GM19395 (cell line): ENCODE data around the gene TNS1.

Source experiments
- ATAC-seq: cut with Tn5 transposase; IDR thresholded peaks from one replicate; pipeline ENCODE4 v1.9.1; 2021; ENCODE audit warnings: mild to moderate bottlenecking, moderate library complexity; ENCODE audit not compliant: unreplicated experiment

The TNS1 gene

DNA sequence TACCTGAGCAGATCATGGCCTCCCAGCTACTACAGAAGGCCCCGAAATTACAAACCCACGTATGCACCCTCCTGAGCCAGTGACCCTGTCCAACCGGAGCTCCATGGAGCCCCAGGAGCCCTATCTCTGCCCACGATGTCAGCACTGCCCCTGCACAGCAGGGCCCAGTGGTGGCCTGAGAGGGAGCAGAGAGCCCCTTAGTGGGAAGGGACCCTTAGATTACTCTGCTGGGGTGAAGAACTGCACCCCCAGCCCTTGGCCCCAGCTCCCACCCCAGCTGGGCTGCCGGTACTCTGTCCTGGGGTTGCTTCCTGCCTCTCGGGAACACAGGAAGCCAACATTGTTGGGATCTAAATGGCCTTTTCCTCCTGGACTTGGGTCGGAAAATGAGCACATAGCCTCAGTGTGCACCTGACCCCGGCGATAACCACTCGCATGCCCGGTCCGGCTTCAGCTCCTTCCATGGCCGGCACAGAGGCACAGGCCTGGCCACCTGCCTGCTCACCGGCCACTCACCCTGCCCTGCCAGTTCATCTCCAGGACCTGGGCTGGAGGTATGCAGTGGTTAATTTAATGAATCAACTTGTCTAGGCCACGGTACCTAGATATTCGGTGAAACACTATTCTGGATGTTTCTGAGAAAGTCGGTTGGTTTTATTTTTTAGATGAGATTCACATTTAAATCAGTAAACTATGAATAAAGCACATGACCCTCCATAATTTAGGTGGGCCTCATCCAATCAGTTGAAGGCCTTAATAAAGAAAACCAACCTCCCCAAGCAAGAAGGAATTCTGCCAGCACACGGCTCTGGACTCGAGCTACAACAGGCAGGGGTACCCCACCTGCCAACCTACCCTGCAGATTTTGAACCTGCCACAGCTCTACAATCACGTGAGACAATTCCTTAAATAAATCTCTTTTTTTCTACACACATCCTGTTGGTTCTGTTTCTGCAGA is 19.2 kb downstream of the TNS1 start:
- ATAC-seq: no peak

DNA sequence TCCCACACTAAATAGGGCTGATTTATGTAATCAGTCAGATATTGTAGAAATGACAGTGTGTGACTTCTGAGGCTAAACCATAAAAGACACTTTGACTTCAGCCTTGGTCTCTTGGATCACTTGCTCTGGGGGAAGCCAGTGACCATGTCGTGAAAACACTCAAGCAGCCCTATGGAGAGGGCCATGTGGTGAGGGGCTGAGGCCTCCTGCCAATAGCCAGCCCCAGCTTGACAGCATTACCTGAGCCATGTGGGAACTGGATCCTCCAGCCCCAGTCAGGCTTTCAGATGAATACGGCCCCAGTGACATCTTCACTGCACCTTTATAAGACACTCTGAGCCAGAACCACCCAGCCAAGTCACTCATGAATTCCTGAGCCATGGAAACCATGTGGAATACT is 20.8 kb downstream of the TNS1 start:
- ATAC-seq: no peak

DNA sequence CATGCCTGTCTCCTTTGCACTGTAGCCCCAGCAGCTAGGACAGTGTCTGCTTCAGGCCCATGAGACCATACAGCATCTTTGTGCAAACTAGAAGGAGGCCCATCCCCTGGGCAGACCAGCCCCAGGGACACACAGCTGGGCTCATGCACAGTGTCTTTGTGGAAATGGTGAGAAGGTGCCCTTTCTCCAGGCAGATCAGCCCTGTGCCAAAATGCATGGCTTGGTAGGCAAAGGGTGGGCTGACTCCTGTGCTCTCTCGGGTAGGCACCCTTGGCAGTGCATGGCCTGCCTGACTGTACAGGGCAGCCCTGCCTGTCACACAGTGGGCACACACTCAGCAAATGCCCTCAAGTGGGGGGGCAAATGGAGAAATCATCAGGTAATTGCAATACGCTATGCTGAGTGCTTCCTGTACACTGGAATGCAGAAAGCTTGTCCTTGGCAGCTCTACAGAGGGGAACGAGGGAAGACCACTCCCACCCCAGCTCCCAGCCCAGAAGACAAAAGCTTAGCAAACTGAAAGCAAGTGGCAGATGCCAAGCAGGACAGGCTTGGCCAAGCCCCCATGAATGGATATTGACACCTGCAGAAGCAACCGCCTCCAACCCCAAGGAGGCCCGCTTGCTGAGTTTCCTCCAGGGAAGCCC is 21.6 kb downstream of the TNS1 start:
- ATAC-seq: no peak

DNA sequence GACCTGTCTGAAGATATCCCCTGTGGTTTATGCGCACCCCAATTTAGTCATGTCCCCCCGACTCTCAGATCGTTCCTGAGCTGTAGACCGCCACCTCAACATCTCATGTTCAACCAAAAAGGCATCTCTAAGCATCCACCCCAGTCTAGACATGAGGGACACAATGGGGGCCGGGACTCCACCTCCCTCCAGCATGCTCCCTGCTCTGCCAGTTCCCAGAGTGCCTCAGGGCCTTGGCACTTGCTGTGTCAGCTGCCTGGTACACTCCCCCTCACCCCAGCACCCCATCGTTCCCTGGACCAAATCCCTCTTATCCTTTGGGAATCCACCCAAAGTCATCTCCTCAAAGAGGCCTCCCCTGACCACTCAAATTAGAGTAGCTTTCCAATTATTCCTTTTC is 22.2 kb downstream of the TNS1 start:
- ATAC-seq: no peak

DNA sequence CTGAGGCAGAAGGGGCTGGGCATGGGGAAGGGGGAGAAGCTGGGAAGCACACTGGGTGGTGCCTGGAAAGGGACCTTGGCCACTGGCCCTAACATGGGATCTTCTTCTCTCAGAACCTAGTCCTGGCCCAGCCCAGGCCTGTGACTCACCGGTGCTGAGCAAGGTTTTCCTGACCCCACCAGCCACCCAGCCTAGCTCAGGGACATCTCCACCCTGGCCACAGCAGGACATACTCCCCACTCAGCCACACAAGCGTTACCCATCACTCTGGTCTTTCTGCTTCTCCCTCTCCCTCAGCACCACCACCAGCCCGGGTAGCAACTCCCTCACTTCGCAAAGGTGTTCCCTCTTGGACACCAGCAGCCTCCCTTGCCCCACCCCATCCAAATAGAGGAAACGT is 22.8 kb downstream of the TNS1 start:
- ATAC-seq: no peak

DNA sequence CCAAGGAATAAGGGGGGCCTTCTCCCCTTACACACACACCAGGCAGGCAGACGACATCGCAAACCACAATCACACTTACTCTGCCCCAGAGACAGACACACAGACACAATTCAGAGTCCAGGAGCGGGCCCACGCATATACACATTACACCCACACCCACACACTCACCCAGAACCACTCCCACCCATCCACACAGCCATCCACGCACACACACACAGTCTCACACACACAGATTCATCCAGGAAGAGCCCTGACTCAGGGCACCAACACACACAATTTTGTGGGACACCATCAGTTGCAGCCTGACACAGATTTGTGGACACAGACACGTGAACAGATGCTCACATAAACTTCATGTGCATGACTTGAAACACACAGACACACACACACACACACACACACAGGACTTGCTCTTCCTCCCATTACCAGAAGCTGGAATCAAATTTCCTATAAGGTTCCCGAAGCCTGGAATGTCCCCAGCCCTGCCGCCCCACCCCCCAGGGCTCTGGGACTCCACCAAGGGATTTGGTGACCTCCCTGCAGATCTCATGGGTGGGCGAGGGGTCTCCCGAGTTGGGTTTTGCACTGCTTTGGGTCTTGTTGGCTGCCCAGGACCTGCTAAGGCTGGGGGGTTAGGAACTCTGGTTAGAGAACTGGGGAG is 23.5 kb downstream of the TNS1 start:
- ATAC-seq: no peak

DNA sequence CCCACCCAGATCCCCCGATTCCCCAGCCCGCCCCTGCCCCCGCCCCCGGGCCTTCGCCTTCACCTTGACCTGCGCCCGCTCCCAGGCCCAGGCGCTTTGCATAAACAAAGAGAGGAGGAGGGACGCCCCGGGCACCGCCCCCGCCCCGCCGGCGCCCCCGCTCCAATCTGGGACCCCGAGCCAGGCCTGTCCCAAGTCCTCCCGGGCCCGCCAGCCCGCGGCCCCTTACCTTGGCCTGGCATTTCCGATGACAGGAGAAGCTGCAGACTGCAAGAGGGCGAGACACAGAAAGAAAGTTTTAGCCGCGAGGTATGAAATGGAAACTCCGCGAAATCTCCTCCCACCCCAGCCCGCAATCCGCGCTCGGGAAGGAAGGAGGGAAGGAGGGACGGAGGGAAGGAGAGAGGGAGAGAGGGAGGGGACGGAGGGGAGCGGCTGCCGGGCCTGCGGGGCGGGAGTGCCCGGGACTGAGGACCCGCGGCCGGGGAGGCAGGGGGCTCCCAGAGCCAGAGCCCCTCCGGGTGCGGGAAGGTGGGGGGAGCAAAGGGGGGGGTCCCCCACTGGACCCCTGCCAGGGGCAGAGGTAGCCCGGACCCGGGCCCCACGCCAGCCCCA is 24.2 kb downstream of the TNS1 start:
- no peak for ATAC-seq

DNA sequence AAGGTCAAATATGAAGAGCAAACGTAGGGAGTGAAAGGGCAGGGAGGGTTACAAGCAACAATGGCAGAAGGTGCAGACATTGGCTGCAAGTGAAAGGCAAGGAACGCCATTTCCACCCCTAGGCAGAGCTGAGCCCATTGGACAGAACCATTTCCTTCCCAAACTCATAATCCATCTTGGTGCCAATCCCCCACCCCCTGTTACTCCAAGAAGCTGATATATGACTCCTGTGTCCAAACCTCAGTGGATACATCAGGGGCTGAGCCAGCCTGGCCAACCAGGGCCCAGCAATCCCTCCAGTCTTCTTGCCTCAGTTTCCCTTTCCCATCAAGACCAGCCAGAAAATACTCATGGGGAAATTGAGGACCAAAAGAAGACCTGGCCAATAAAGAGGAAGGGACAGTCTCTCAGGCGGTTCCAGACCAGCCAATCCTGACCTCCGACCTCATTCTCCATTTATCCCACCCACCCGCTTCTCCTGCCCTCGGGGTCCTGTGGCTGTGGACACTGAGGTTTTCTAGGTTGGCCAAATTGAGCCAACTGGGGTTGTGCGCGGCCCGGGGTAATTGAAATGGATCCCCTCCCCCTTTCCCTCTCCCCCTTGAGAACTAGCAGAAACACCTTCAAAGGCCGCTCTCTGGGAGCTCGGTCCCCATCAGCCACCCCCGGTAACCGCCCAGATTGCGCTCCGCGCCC is 24.8 kb downstream of the TNS1 start:
- ATAC-seq: no peak

DNA sequence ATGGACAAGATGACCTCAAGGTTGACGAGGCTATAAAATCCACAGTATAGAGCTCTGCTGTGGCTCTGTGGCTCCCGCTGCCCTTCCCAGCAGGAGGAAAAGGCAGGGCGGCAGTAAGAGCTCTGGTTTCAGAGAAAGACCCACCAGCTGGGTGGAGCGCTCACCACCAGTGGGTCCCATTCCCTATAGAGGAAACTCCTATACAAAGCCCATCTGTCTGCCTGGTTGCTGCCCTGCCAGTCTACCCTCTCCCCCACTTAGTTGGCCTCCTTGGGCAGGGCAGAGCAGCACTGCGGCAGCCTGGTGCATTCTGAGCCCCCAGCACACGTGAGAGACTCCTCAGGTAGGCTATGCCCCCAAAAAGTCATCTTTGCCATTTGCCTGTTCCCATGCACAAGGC is 26.5 kb downstream of the TNS1 start:
- no peak for ATAC-seq

DNA sequence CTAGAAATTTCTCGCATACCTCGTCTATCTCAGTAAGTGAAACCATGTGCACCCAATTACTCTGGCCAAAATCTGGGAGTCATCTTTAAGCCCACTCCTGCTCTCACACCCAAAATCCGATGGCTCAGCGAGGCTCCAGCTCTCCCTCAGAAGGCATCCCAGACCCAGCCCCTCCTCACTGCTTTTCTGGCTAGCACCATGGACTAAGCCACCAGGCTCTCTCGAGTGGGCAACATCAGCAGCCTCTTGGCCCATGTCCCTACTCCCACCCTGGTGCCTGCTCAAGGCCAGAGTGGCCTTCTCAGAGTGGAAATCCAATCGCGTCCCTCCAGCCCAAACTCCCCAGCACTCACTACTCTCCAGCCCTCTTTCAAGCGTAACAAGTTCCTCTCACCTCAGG is 27.2 kb downstream of the TNS1 start:
- ATAC-seq: no peak

DNA sequence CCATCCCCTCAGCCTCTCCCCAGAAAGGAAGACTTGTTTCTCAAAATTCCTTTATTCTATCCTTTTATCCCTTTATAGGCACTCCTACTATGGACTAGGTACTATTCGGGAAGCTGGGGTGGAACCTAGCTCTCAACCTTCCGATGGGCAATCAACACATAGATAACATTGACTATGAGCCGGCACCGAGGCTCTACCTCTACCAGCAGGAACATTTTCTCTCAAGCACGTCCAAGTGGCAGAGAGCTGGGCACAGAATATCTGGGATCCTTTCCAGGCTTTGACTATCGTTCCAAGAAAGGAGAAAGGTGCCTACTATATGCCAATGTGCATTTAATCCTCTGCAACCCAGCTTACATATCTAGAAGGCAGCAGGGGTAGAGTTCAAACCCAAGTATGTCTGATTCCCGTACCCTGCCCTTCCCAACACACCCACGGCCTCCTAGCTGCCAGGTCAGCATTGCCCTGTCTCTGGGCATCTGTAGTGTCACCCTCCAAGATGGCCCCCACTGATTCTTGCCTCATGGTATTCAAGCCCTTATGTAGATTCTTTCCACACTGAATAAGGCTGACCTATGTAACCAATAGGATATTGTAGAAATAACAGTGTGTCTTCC is 28.3 kb downstream of the TNS1 start:
- ATAC-seq: no peak

DNA sequence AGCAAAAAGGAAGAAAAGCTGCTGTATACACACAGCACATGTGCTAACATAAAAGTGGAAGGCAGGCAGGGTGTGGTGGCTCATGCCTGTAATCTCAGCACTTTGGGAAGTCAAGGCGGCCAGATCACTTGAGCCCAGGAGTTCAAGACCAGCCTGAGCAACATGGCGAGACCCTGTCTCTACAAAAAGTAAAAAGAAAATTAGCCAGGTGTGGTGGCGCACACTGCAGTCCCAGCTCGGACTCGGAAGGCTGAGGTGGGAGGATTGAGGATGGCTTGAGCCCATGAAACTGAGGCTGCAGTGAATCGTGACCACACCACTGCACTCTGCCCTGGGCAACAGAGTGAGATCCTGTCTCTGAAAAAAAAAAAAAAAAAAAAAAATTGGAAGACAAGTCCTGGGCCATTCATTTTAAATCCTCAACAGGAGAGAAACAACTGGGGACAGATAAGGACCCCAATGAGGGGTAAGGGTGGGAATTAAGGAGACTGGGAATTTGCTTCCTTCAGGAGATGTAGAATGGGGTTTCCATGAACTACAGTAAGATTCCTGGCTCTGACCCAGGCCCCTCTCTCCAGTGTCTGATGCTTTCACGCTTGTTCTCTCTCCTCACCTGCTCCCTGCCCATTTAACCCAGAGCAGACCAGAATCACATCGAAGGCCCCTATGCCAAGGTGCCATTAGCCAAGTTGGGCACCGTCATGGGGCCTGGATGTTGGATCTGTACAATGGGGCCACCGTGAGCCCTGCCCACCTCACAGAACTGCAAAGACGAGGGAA is 29.6 kb downstream of the TNS1 start:
- ATAC-seq: no peak

DNA sequence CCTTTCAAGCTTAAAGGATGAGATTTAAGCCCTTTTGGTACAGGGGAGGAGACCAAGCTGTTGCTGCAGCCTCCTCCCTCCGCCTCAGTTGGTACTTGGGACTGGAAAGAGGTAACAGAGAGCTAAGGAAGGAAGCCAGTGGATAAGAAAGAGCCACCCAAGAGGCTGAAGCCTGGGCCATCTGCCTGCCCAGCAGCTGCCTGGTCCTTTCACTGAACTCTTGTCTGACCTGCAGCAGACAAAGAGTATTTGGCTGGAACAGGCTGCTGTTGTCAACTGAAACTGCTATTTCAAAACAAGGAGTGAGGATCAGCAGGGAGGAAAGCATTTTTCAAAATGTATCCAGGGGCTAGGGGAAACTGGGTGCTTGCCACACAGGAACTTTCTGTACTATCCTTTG is 30.3 kb downstream of the TNS1 start:
- ATAC-seq: no peak

DNA sequence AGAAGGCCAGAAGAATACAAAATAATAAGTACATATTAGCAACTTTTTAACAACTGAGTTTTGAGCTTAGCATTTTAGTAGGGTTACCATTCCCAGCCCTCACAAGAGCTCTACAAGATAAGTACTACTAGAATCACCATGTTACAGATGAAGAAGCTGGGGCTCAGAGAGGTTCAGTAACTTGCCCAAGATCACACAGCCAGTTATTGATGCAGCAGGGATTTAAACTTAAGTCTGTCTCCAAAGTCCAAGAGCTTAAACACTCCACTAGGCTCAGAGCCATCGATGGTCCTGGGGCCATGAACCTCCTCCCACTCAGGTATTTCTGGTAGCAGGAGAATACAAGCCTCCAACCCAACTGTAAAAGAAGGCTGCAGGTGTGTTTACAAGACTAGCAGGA is 30.8 kb downstream of the TNS1 start:
- ATAC-seq: no peak

DNA sequence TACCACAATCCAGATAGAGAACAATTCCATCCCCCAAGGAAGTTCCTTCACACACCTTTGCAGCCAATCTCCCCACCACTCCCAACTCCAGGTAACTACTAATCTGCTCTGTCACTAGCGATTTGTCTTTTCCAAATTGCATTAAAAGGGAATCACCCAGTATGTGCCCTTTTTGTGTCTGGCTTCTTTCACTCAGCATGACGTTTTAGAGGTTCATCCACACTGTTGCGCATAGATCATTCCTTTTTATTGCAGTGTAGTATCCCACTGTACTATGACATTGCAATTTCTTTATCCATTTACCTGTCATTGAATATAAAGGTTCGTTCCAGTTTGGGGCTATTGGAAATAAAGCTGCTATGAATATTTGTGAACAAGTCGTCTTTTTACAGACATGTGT is 31.6 kb downstream of the TNS1 start:
- ATAC-seq: no peak

DNA sequence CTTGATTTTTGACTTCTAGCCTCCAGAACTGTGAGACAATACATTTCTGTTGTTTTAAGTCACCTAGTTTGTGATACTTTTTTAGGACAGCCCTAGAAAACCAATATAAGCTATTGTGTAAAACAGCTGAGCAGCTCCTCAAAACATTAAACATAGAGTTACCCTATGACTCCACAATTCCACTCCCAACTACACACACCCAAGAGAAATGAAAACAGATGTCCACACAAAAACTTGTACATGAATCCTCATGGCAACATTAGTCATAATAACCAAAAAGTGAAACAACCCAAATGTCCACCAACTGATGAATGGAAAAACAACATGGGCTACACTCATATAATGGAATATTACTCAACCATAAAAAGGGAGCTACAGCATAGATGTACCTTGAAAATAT is 32.6 kb downstream of the TNS1 start:
- ATAC-seq: no peak

DNA sequence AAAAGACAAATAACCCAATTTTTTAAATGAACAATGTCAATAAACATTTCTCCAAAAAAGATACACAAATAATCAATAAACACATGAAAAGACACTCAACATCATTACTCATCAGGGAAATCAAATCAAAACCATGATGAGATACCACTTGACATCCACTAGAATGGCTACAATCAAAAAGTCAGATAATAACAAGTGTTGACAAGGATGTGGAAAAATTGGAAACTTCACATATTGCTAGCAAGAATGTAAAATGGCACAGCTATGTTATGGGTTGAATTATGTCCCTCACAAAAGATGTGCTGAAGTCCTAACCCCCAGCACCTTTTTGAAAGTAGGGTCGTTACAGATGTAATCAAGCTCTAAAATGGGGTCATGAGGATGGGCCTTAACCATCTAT is 33.2 kb downstream of the TNS1 start:
- no peak for ATAC-seq

DNA sequence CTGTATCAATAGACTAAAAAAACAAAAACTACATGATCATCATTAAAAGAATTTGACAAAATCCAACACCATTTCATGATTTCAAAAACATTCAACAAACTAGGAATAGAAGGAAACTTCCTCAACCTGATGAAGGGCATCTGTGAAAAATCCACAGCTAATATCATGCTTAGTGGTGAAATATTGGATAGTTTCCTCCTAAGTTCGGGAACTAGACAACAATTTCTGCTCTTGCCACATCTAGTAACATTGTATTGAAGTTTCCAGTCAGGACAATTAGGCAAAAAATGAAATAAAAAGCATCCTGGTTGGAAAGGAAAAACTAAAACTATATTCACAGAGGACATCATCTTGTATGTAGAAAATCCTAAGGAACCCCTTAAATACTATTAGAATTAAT is 34.8 kb downstream of the TNS1 start:
- ATAC-seq: no peak

DNA sequence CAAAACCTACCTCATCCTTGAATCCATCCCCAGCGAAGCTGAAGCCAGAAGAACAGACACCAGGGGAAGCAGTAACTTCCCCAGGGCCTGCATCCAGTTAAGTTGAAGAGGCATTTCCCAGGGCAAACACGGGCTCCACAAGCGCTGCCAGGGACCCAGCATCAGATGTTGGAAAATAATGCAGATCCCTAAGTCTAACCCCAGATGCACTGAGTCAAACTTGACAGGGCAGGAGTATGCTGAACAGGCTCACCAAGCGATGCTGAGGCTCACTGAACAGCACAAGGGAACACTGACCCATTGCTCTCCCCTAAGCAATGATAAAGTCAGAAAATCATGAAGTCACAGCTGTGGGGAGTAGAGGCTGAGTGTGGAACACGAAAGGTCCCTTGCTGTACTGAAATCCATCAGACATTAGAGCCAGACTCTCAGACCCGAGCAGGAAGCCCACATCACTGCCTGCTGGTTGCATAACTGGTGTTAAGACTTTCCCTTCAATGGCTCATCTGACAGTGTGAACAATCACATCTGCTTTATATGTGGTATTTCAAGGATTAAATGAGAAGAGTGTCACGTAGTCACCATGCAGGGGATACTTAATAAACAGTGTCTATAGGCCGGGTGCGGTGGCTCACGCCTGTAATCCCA is 36.2 kb downstream of the TNS1 start:
- ATAC-seq: no peak
